NCI-H2196 (cell line): ENCODE measurements around the gene CEACAM3.
"Not testable (repeated sequence)": the region's sequence is repeated elsewhere in the genome, so short reads cannot be mapped to it uniquely, and the experiment has no call there.

Experiments
- DNase-seq: peaks from one replicate; lab custom pipeline; 2025; ENCODE audit not compliant: unreplicated experiment; lab: John Stamatoyannopoulos, UW

The CEACAM3 gene

GRCh38 chr19:41796362-41796761 lies at the start of gene CEACAM3:
TSS of gene CEACAM3 (plus strand) at chr19:41796587. CDS start at chr19:41796678, 91 bp downstream.
- no peak for DNase-seq

- DNase-seq, result peak; percentile 85
Measured at GRCh38 chr19:41746593-41747227, 49.7 kb upstream of the CEACAM3 start.

- no peak for DNase-seq
Measured at GRCh38 chr19:41748012-41748411, 48.4 kb upstream of the CEACAM3 start.

- peak; percentile 63 for DNase-seq
Measured at GRCh38 chr19:41750248-41751134, 45.9 kb upstream of the CEACAM3 start.

- peak; percentile 20 for DNase-seq
Measured at GRCh38 chr19:41753159-41753558, 43.2 kb upstream of the CEACAM3 start.

GRCh38 chr19:41753936-41754529 lies 42.4 kb upstream of the CEACAM3 start:
- peak; percentile 64 for DNase-seq

- DNase-seq, result no peak
Measured at GRCh38 chr19:41755328-41755913, 41.0 kb upstream of the CEACAM3 start, which contains the start of gene CEACAM6. TSS of gene CEACAM6 (plus strand) at chr19:41755530. CDS start at chr19:41755639, 109 bp downstream.

- DNase-seq, result no peak
Measured at GRCh38 chr19:41758846-41759245, 37.5 kb upstream of the CEACAM3 start.

- DNase-seq, result no peak
Measured at GRCh38 chr19:41767115-41767514, 29.3 kb upstream of the CEACAM3 start.

- not testable (repeated sequence) for DNase-seq
Measured at GRCh38 chr19:41768105-41768504, 28.3 kb upstream of the CEACAM3 start.

GRCh38 chr19:41769608-41770007 lies 26.8 kb upstream of the CEACAM3 start:
- DNase-seq, result no peak

GRCh38 chr19:41771410-41771809 lies 25.0 kb upstream of the CEACAM3 start:
- DNase-seq, result no peak

- DNase-seq, result peak; percentile 75
Measured at GRCh38 chr19:41774515-41774980, 21.8 kb upstream of the CEACAM3 start.

GRCh38 chr19:41776700-41777099 lies 19.7 kb upstream of the CEACAM3 start:
- DNase-seq, result no peak

- DNase-seq, result peak; percentile 12
Measured at GRCh38 chr19:41783612-41784011, 12.8 kb upstream of the CEACAM3 start.

GRCh38 chr19:41784312-41784711 lies 12.1 kb upstream of the CEACAM3 start:
- no peak for DNase-seq

GRCh38 chr19:41784743-41785142 lies 11.6 kb upstream of the CEACAM3 start:
- DNase-seq, result no peak

- peak; percentile 78 for DNase-seq
Measured at GRCh38 chr19:41785653-41786052, 10.7 kb upstream of the CEACAM3 start.

GRCh38 chr19:41787055-41787454 lies 9.3 kb upstream of the CEACAM3 start:
- no peak for DNase-seq

GRCh38 chr19:41788518-41788917 lies 7.9 kb upstream of the CEACAM3 start:
- DNase-seq, result not testable (repeated sequence)

- peak; percentile 65 for DNase-seq
Measured at GRCh38 chr19:41789053-41789452, 7.3 kb upstream of the CEACAM3 start.
